ENCODE data around the gene NR3C1. TPM values are rescaled to one million over a fixed set of nuclear protein-coding genes. Genes with fewer than 3 reads are reported as not detected.

The NR3C1 gene
- total RNA-seq, 1 experiment from 2014 or later, result 16.0 TPM

- no peaks in the 10 kb centered on the region for H3K9me2 ChIP-seq (ENCODE audit: insufficient read depth)
- H3K36me3 ChIP-seq (ENCODE audit: control insufficient read depth in 1 of 2, insufficient read depth in 2 of 2, low read length in 2 of 2), result no peaks in the 10 kb centered on the region
- no peak overlapping the region for H3K4me2 ChIP-seq (ENCODE audit: low read length)
- H3K4me1 ChIP-seq (ENCODE audit: control insufficient read depth in 1 of 2, insufficient read depth in 2 of 2, low read length in 2 of 2), result peaks cover 16 to 28% of the 10 kb centered on the region in 2 experiments
- intact Hi-C loops (cut with micrococcal nuclease), result no loop called here
- no peak overlapping the region for H3K4me3 ChIP-seq (replicated peaks in 1 of 2; ENCODE audit: low read depth in 1 of 2, low read length in 2 of 2)
- no peak for ATAC-seq
- RAD21 ChIA-PET (ENCODE audit: low non-redundant PET in 1 of 2, low total read pairs in 2 of 2, uncharacterized antibody in 2 of 2, unreplicated experiment in 2 of 2), result no interaction called here
- CTCF ChIA-PET, result no interaction called here
- H3K79me2 ChIP-seq (ENCODE audit: insufficient read depth, low read length), result no peaks in the 10 kb centered on the region
- H2AFZ ChIP-seq (ENCODE audit: low read depth, low read length, poor library complexity, severe bottlenecking), result no peak overlapping the region
- no peak overlapping the region for H3K9ac ChIP-seq (ENCODE audit: low read length)
- POLR2A ChIA-PET, result no interaction called here
- no TSS peak for BruUV-seq (replicated peaks)
- no peaks in the 10 kb centered on the region for H3K9me3 ChIP-seq (ENCODE audit: control insufficient read depth in 1 of 2, insufficient read depth in 1 of 2, low read depth in 1 of 2, low read length in 2 of 2)
- H3K27ac ChIP-seq (ENCODE audit: low read depth, low read length), result no peak overlapping the region
- H4K20me1 ChIP-seq (ENCODE audit: insufficient read depth), result no peaks in the 10 kb centered on the region
- TF ChIP-seq YY1 (IDR thresholded peaks at IDR 0.05; ENCODE audit: extremely low read depth, insufficient replicate concordance, low read depth, low read length), result no peak
- TF ChIP-seq EGR1 (IDR thresholded peaks at IDR 0.05; ENCODE audit: low read depth), result no peak
- no peak for TF ChIP-seq ATF3 (IDR thresholded peaks at IDR 0.05)
- no peak for TF ChIP-seq CEBPB (IDR thresholded peaks at IDR 0.05; ENCODE audit: low read depth)
- TF ChIP-seq SRF (IDR thresholded peaks at IDR 0.05; ENCODE audit: low read depth), result no peak
- TF ChIP-seq POLR2A (IDR thresholded peaks at IDR 0.05; ENCODE audit: borderline replicate concordance, extremely low read depth, insufficient read depth, insufficient read length), result no peak
- TF ChIP-seq FOSL1 (IDR thresholded peaks at IDR 0.05; ENCODE audit: low read depth), result no peak
- no peak for TF ChIP-seq CBX3 (IDR thresholded peaks at IDR 0.05; ENCODE audit: low read depth)
- TF ChIP-seq, protein P1, sequence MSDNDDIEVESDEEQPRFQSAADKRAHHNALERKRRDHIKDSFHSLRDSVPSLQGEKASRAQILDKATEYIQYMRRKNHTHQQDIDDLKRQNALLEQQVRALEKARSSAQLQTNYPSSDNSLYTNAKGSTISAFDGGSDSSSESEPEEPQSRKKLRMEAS (IDR thresholded peaks at IDR 0.05), result no peak
- no peak for TF ChIP-seq ZNF274 (IDR thresholded peaks at IDR 0.05; ENCODE audit: low read depth, low read length)
- TF ChIP-seq ELF1 (IDR thresholded peaks at IDR 0.05; ENCODE audit: borderline replicate concordance, low read depth), result no peak
- no peak for TF ChIP-seq EZH2phosphoT487 (IDR thresholded peaks at IDR 0.05; ENCODE audit: borderline replicate concordance)
- TF ChIP-seq ZBTB33 (IDR thresholded peaks at IDR 0.05; ENCODE audit: extremely low read depth, insufficient replicate concordance, low read length), result no peak
- no peak for TF ChIP-seq RAD21 (IDR thresholded peaks at IDR 0.05; ENCODE audit: low read depth)
- DNase-seq (ENCODE audit: low read depth, low spot score), result no peak
- no peaks in the 10 kb centered on the region for H3K27me3 ChIP-seq (ENCODE audit: insufficient read depth, low read length)
These were observed 152.3 kb downstream of the NR3C1 start for GRCh38 chr5:143251190-143251589.

All from HCT116 (cell line).